ENCODE data around the gene HOXA7.

HOXA7 gene

DNA sequence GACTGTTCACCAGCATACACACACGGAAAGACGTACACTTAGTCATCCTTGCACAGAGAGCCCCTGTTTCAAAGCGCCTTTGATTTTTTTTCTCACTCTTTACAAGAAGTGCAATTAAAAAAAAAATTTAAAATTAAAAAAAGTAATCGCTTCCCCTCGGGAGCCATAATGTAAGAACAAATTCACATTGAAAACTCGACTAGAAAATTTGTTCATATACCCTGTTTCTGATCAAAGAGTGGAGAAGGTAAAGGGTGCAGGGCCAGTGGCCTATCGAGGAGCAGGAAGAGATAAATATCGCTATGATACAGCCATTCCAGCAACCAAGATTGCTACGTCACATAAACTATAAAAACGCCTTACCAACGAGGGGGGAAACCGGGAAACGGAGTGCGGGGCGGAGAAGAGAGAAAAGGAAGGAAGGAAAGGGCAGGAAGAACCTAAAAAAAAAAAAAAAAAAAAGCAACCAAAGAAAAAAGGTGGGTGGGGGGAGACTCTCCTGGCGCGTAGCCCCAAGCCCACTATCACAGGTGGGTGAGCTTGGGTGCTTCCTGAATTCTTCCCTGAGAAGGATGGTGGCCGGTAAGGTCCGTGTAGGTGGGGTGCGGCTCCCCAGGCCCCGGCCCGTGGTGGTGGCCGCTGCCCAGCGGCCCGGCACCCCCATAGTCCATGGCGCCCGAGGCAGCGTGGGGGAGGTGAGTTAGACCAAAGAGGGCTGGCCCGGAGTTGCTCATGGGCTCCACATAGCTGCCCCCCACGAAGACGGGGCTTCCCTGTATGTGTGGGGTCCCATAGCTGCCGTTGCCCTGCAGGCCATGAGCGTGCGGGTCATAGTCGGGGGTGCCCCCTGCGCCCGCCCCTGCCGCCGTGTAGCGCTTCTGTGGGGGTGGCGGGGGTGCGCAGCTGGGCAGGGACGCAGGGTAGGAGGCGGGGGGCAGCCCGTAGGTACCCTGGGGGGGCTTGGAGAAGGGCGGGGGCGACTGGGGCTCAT, 48.8 kb downstream of the HOXA7 start:
- no peak for DNase-seq (ENCODE audit: low read depth, low spot score)

DNA sequence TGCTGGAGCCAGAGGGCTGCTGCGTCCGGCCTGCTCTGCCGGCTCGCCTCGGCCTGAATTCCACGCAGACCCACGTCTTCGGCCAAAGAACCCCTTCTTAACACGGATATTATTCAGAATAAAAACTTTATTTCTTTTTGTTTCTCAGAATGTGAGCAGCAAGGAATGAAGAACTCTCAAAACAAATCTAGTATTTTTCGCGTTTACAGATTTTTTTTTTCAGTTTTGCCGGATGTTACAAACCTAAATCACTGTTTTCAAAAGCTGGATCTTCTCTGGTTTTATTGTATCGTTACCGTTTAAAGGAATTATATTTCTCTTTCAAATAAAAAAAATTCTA, 49.6 kb downstream of the HOXA7 start:
- no peak for DNase-seq (ENCODE audit: low read depth, low spot score)

DNA sequence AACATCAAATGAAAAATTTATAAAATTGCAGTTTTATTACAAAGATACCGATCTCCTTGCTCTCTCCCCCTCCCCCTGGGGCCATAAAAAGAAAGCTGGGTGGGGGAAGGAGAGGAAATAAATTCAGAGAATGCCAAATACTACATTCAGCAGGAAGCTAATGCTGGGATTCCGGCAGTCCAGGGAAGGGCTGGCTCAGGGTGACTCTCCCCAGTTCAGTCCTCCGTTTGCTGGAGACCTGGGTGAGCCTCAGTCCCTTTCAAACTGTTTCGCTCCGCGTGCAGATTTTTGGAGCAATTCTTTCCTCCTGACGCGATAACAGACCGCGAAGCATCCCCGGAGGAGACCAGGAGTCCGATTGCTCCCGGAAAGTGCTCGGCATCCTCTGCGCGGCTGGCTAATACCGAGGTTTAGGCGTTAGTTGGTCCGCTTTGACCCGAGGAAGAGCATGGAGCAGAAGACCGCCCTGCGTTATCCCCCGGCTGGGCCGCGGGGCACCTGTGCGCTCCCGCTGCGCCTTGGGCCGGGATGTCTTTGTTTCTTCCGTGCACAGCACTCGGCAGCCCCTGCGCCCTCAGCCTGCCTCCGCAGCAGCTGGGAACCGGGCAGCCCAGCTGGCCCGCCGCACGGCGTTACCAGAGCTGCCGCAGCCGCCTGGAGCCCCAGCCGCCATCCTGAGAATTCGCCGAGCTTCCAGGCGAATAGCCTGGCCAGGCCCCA, 50.1 kb downstream of the HOXA7 start:
- DNase-seq (ENCODE audit: low read depth, low spot score): no peak

DNA sequence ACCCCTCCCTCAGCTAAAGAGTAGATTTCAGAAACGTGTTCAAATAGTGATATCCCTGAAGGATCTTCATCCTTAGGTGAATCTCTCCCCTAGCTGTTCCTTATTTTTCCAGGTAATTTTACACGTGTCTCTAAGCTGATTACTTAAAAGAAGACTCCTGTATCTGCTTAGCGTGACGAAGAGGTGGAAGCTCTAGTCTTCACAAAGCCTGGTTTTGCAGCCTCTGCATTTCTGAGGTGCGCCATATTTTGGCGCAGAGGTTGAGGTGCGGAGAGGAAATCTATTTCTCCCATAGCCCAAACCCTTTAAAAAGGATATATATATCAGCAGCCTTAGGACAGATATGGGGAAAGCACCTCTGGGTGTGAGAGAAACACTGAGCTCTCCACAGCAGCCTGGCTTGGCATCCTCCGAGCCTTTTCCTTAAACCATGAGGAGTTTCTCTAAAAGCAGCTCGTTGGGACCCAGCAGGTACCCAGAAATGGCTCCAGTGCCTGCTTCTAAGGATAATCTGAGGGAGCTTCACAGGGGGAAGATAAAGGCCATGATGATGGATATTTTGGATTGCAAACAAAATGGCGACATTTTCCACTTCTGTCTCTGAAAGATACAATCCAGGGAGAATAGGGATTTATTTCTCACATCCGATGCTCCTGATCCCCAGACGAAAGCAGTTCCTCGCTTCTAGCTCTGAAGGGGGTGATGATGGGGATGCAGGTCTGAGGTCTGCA, 51.0 kb downstream of the HOXA7 start:
- no peak for DNase-seq (ENCODE audit: low read depth, low spot score)

DNA sequence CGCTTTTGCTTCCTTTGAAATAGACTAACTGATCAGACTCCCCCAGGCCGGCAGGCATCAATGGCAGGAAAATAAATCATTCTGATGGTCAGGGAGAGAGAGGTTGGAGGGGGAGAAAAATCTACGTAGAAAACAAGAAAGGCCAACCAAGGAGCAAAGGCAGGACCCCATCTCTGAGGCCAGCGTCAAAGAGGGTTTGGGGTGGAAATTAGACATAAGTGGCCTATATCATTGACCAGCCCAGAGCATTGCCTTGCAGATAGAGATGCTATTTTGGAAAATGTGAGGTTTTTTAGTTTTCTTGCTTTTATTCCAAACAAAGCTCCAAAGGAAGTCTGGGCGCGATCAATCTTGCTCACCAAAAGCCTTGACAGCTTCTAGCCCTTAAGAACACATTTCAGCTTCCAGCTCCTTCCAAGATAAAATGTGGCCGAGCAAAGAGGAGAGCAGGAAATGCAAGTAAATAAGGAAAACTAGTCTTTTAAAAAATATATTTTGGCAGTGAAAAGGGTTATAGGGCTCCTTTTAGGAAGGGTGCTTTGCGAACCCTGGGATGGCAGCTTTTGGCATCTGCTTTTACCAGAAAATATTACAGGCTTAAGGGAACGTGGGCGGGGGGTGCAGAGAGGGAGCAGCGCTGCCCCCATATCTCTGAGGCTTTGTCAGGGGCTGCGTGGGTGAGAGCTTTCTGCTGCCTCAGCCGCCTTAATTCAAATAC, 52.0 kb downstream of the HOXA7 start:
- no peak for DNase-seq (ENCODE audit: low read depth, low spot score)
